Fibroblast of the aortic adventitia (primary cell): ENCODE results near the gene PLXNA4. TPM values are rescaled to one million over a fixed set of nuclear protein-coding genes. Genes with fewer than 3 reads are reported as not detected.

ENCODE experiments used
- DNase-seq: peaks from one replicate; pipeline ENCODE4 v3.0.0-alpha.2; 2010; ENCODE audit warnings: low read depth
- H3K4me3 ChIP-seq: 2 replicates; pipeline ENCODE4 v1.5.1; 2011; ENCODE audit warnings: low read depth, mild to moderate bottlenecking, control low read depth, low read length, moderate library complexity
- CTCF ChIP-seq: IDR thresholded peaks from 2 replicates; pipeline ENCODE4 v1.5.1; 2011; ENCODE audit warnings: mild to moderate bottlenecking, low read length, control low read depth, inconsistent platforms; ENCODE audit not compliant: insufficient read depth
- total RNA-seq: library from RNA; depleted of rRNA; stranded (reverse); fragments of >200 nt; gene quantifications from 2 replicates; pipeline ENCODE4 v1.2.3, GENCODE V29; 2012; ENCODE audit warnings: low replicate concordance

PLXNA4 gene
- total RNA-seq, 1 donor: 3.0 TPM

GRCh38 chr7:132185150-132185549 is 391.1 kb downstream of the PLXNA4 start:
- no peak overlapping the region for H3K4me3 ChIP-seq
- no peak for TF ChIP-seq CTCF
- DNase-seq: no peak

- TF ChIP-seq CTCF: no peak
- DNase-seq: no peak
- no peak overlapping the region for H3K4me3 ChIP-seq
Observed at GRCh38 chr7:132183781-132184380, 392.4 kb downstream of the PLXNA4 start.

- no peak for TF ChIP-seq CTCF
- H3K4me3 ChIP-seq: no peak overlapping the region
- no peak for DNase-seq
Observed at GRCh38 chr7:132182992-132183391, 393.3 kb downstream of the PLXNA4 start.

GRCh38 chr7:132181946-132182685 is 394.2 kb downstream of the PLXNA4 start:
- DNase-seq: no peak
- TF ChIP-seq CTCF: no peak
- no peak overlapping the region for H3K4me3 ChIP-seq

- DNase-seq: no peak
- TF ChIP-seq CTCF: no peak
Observed at GRCh38 chr7:132181371-132181770, 394.9 kb downstream of the PLXNA4 start.

GRCh38 chr7:132180481-132180880 is 395.8 kb downstream of the PLXNA4 start:
- TF ChIP-seq CTCF: no peak
- DNase-seq: no peak
- no peak overlapping the region for H3K4me3 ChIP-seq

More at GRCh38 chr7:132181371-132181770, 394.9 kb downstream of the PLXNA4 start:
- H3K4me3 ChIP-seq: no peak overlapping the region
